ENCODE data around the gene PRSS8.

The PRSS8 gene

DNA sequence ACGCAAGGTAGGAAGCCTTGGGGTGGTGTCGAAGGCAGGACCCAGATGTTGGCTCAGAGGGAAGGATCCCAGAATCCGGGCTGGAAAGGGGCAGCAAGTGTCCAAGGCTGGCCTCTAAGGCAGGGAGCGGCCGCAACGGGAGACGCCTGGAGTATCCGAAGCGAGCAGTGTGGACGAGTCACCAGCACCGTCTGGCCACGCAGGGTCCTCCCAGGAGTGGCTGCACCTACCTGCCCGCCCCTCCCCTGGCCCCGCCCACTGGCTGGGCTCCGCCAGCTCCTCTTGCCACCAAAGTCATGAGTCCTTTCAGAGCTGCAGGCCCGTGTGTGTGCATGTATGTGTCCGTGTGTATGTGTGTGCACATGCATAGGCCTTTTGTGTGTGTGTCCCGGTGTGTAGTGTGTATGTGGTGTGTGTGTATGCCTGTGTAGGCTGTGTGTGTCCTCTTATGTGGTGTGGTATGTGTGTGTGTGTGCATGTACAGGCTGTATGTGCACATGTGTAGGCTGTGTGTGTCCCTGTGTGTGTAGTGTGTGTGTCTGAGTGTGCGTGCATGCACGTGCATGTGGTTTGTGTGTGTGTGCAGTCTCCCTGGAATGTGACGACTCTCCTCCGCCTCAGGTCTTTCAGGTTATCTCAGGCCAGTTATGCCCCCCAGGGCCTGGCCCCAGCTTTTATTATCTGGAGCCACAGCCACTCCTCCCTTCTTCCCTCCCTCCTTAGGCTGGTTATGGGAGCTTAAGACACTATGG, at the start of gene PRSS8:
Gene PRSS8, minus strand, starts transcription at position 193 of the 752 bp plus-strand sequence. CDS start 229 bp downstream, outside the sequence.
- H4K20me1 ChIP-seq (ENCODE audit: insufficient read depth, low read length, poor library complexity, severe bottlenecking), result no peaks in the 10 kb centered on the region
- H3K4me1 ChIP-seq (ENCODE audit: insufficient read depth, low read length, poor library complexity, severe bottlenecking), result no peaks in the 10 kb centered on the region
- no peaks in the 10 kb centered on the region for H3K9me3 ChIP-seq (ENCODE audit: insufficient read depth, low read depth, low read length)
- no peak within 1 kb of the TSS for H3K4me3 ChIP-seq (ENCODE audit: low read length, poor library complexity, severe bottlenecking)
- no peak within 1 kb of the TSS for H3K9ac ChIP-seq (ENCODE audit: low read depth, low read length, poor library complexity, severe bottlenecking)
- no peaks in the 10 kb centered on the region for H3K36me3 ChIP-seq (ENCODE audit: insufficient read depth, low read length)
- TF ChIP-seq EZH2phosphoT487 (IDR thresholded peaks at IDR 0.05; ENCODE audit: borderline replicate concordance), result no peak
- TF ChIP-seq, protein P1, sequence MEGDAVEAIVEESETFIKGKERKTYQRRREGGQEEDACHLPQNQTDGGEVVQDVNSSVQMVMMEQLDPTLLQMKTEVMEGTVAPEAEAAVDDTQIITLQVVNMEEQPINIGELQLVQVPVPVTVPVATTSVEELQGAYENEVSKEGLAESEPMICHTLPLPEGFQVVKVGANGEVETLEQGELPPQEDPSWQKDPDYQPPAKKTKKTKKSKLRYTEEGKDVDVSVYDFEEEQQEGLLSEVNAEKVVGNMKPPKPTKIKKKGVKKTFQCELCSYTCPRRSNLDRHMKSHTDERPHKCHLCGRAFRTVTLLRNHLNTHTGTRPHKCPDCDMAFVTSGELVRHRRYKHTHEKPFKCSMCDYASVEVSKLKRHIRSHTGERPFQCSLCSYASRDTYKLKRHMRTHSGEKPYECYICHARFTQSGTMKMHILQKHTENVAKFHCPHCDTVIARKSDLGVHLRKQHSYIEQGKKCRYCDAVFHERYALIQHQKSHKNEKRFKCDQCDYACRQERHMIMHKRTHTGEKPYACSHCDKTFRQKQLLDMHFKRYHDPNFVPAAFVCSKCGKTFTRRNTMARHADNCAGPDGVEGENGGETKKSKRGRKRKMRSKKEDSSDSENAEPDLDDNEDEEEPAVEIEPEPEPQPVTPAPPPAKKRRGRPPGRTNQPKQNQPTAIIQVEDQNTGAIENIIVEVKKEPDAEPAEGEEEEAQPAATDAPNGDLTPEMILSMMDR (conservative IDR thresholded peaks at IDR 0.05; ENCODE audit: low read length), result no peak
- H3F3A ChIP-seq (ENCODE audit: low read depth), result no peaks in the 10 kb centered on the region
- no peak within 1 kb of the TSS for H2AFZ ChIP-seq (ENCODE audit: low read length)
- no peaks in the 10 kb centered on the region for H3K27me3 ChIP-seq (ENCODE audit: insufficient read depth, low read length, poor library complexity, severe bottlenecking)
- H3K79me2 ChIP-seq (ENCODE audit: insufficient read depth, low read length), result no peaks in the 10 kb centered on the region
- no peak within 1 kb of the TSS for H3K4me2 ChIP-seq (ENCODE audit: low read depth, low read length, poor library complexity, severe bottlenecking)
- no peaks in the 10 kb centered on the region for H3K9me2 ChIP-seq (replicated peaks; ENCODE audit: low read depth, low read length)

DNA sequence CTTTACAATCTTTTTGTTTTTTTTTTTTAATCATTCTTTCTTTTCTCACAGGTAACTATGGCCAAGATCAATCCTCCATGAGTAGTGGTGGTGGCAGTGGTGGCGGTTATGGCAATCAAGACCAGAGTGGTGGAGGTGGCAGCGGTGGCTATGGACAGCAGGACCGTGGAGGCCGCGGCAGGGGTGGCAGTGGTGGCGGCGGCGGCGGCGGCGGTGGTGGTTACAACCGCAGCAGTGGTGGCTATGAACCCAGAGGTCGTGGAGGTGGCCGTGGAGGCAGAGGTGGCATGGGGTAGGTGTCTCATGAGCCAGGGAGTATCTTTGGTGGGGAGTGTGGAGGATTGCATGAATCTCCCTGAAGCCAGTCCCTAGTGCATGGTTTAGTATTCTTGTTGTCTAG, 49.4 kb upstream of the PRSS8 start:
- peaks cover 86% of the 10 kb centered on the region for H3K36me3 ChIP-seq (ENCODE audit: insufficient read depth, low read length)
- peaks cover 14% of the 10 kb centered on the region for H3K27me3 ChIP-seq (ENCODE audit: insufficient read depth, low read length, poor library complexity, severe bottlenecking)
- H4K20me1 ChIP-seq (ENCODE audit: insufficient read depth, low read length, poor library complexity, severe bottlenecking), result peaks cover 93% of the 10 kb centered on the region
- H3K9me3 ChIP-seq (ENCODE audit: insufficient read depth, low read depth, low read length), result no peaks in the 10 kb centered on the region
- H3K9ac ChIP-seq (ENCODE audit: low read depth, low read length, poor library complexity, severe bottlenecking), result no peak overlapping the region
- peak overlapping the region; percentile 95 for H3K4me2 ChIP-seq (ENCODE audit: low read depth, low read length, poor library complexity, severe bottlenecking)
- H3F3A ChIP-seq (ENCODE audit: low read depth), result 0 out of 2 replicates have a peak, but pooled peaks cover under 1% of the 10 kb centered on the region
- no peak overlapping the region for H2AFZ ChIP-seq (ENCODE audit: low read length)
- TF ChIP-seq EZH2phosphoT487 (IDR thresholded peaks at IDR 0.05; ENCODE audit: borderline replicate concordance), result no peak
- TF ChIP-seq, protein P1 (conservative IDR thresholded peaks at IDR 0.05; ENCODE audit: low read length), result no peak
- peak overlapping the region; percentile 65 for H3K4me3 ChIP-seq (ENCODE audit: low read length, poor library complexity, severe bottlenecking)
- no peaks in the 10 kb centered on the region for H3K9me2 ChIP-seq (replicated peaks; ENCODE audit: low read depth, low read length)
- peaks cover 62% of the 10 kb centered on the region for H3K4me1 ChIP-seq (ENCODE audit: insufficient read depth, low read length, poor library complexity, severe bottlenecking)
- H3K79me2 ChIP-seq (ENCODE audit: insufficient read depth, low read length), result peaks cover 99% of the 10 kb centered on the region

DNA sequence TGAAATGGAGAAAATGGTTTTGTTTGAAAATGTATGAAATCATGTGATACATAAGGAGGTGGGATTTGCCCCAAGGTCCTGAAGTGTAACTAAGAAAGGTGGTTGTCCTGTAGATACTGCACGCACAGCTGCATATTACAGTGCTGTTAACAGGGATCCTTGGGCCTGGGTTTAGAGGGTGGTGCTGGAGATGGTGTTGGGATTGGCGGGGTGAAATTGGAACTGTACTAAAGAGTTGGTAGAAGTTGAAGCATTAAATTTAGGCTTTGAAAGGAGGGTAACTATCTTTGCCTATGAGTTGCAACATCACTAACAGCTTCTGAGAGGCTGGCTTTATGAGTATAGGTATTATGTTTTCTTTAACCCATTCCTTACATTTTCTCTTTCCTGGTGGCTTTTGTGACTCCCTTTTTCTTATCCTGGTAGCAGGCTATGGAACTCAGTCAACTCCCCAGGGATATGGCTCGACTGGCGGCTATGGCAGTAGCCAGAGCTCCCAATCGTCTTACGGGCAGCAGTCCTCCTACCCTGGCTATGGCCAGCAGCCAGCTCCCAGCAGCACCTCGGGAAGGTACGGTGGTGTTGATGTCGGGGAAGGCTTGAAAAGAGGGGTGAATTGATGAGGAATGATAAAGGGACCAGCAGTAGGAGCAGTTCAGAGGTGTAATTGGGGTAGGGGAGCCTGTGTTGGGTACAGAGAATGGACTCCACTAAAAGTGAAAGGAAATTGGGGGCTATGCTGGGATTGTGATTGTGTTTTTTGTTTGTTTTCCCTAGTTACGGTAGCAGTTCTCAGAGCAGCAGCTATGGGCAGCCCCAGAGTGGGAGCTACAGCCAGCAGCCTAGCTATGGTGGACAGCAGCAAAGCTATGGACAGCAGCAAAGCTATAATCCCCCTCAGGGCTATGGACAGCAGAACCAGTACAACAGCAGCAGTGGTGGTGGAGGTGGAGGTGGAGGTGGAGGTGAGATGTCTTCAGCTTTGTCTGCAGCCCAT, 48.2 kb upstream of the PRSS8 start:
- Histone ChIP-seq H3K4me2 (ENCODE audit: low read depth, low read length, poor library complexity, severe bottlenecking) (peak overlapping the region; percentile 95), H3K9ac (ENCODE audit: low read depth, low read length, poor library complexity, severe bottlenecking) (peak overlapping the region; percentile 98), H4K20me1 (ENCODE audit: insufficient read depth, low read length, poor library complexity, severe bottlenecking) (peaks cover 89% of the 10 kb centered on the region), H3K4me1 (ENCODE audit: insufficient read depth, low read length, poor library complexity, severe bottlenecking) (peaks cover 61% of the 10 kb centered on the region), H2AFZ (ENCODE audit: low read length) (no peak overlapping the region), H3F3A (ENCODE audit: low read depth) (no peaks in the 10 kb centered on the region; the same call in 1 of the 2 replicates), H3K9me3 (ENCODE audit: insufficient read depth, low read depth, low read length) (no peaks in the 10 kb centered on the region), H3K9me2 (replicated peaks; ENCODE audit: low read depth, low read length) (no peaks in the 10 kb centered on the region), H3K4me3 (ENCODE audit: low read length, poor library complexity, severe bottlenecking) (peak overlapping the region; percentile 98), H3K27me3 (ENCODE audit: insufficient read depth, low read length, poor library complexity, severe bottlenecking) (peaks cover 14% of the 10 kb centered on the region), H3K36me3 (ENCODE audit: insufficient read depth, low read length) (peaks cover 75% of the 10 kb centered on the region), H3K79me2 (ENCODE audit: insufficient read depth, low read length) (peaks cover 96% of the 10 kb centered on the region)
- no peak for TF ChIP-seq EZH2phosphoT487 (IDR thresholded peaks at IDR 0.05; ENCODE audit: borderline replicate concordance)
- TF ChIP-seq, protein P1 (conservative IDR thresholded peaks at IDR 0.05; ENCODE audit: low read length), result no peak
